MCF 10A (cell line): Measurements from ENCODE around the gene COIL. TPM values are rescaled to one million over a fixed set of nuclear protein-coding genes. Genes with fewer than 3 reads are reported as not detected.

ENCODE experiments used
- BruUV-seq: library from RNA; stranded (reverse); fragments of 400-500 nt; replicated peaks from 2 replicates; lab custom pipeline; 2021; lab: Mats Ljungman, UMichigan
- CTCF ChIA-PET: fragments of 300-600 bp; sonication (Branson Sonifier 250); formaldehyde crosslinking; extraction: SDS; loops from one replicate; lab custom pipeline; 2021; ENCODE audit warnings: antibody characterized with exemption, inconsistent platforms; lab: Yijun Ruan, JAX
- POLR2A ChIA-PET: fragments of 300-600, 350-650 bp; sonication (Branson Sonifier 250); formaldehyde crosslinking; extraction: SDS; loops from one replicate; lab custom pipeline; 2020; ENCODE audit warnings: antibody characterized with exemption, inconsistent platforms; lab: Yijun Ruan, JAX
- DNase-seq: peaks from one replicate; pipeline ENCODE4 v3.0.0-alpha.2; 2018; ENCODE audit not compliant: unreplicated experiment
- H3K27ac Mint-ChIP-seq: one replicate; pipeline ENCODE4 v1.8.0; 2022; ENCODE audit warnings: mild to moderate bottlenecking, low read depth, mixed read lengths; ENCODE audit not compliant: unreplicated experiment
- H3K27me3 Mint-ChIP-seq: one replicate; pipeline ENCODE4 v1.8.0; 2022; ENCODE audit warnings: mixed read lengths; ENCODE audit not compliant: insufficient read depth, unreplicated experiment
- H3K36me3 Mint-ChIP-seq: one replicate; pipeline ENCODE4 v1.8.0; 2022; ENCODE audit warnings: mild to moderate bottlenecking, moderate library complexity, mixed read lengths; ENCODE audit not compliant: insufficient read depth, unreplicated experiment
- H3K4me1 Mint-ChIP-seq: one replicate; pipeline ENCODE4 v1.8.0; 2022; ENCODE audit warnings: mixed read lengths; ENCODE audit not compliant: insufficient read depth, unreplicated experiment
- H3K4me3 Mint-ChIP-seq: one replicate; pipeline ENCODE4 v1.8.0; 2022; ENCODE audit warnings: mild to moderate bottlenecking, moderate library complexity, mixed read lengths; ENCODE audit not compliant: unreplicated experiment
- H3K9me3 Mint-ChIP-seq: one replicate; pipeline ENCODE4 v1.8.0; 2022; ENCODE audit warnings: mixed read lengths; ENCODE audit not compliant: unreplicated experiment
- intact Hi-C: fragments of 100-400 bp; cut with micrococcal nuclease; formaldehyde crosslinking; loops from 2 replicates; pipeline ENCODE4 v1.14.1; 2022
- total RNA-seq: library from RNA; stranded (reverse); gene quantifications from 2 replicates; pipeline ENCODE4 v1.2.3, GENCODE V29; 2022
- TF ChIP-seq, protein P1 (sequence below): fragments of 200-600 bp; IDR thresholded peaks from one replicate; pipeline ENCODE4 v1.8.0; 2022; ENCODE audit warnings: antibody characterized with exemption, mild to moderate bottlenecking; ENCODE audit not compliant: unreplicated experiment

COIL gene
- total RNA-seq, 1 experiment from 2014 or later: 15.4 TPM

DNA sequence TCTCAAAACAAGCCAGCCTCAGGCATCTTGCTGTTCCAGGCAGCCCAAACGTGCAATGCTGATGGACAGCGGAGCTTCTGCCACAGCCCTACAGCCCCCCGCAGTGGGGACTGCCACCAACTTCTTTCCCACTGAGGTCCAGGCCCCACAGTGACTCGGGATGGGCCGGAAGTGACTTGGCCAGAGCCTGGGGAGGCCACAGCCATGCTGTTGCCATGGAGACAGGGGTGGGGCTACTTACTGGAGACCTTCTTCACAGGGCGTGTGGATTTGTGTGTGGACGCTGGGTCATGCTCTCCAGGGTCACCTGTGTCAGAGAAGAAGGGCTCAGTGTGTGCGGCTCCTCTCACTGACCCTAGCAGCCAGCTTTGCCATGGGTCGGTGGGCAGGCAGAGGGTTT is 62.0 kb downstream of the COIL start:
- no peak for DNase-seq
- Mint-ChIP-seq H3K27ac (peak overlapping the region; percentile 21), H3K4me1 (peaks cover 19% of the 10 kb centered on the region), H3K9me3 (no peaks in the 10 kb centered on the region), H3K36me3 (peaks cover 89% of the 10 kb centered on the region), H3K4me3 (no peak overlapping the region), H3K27me3 (no peaks in the 10 kb centered on the region)
- ChIA-PET POLR2A (interaction anchor here (0.8 kb wide), 1 partner anchor 13 kb away, joined by 3 read pairs; no protein-coding TSS in a partner anchor), CTCF (interaction anchor here (0.6 kb wide), 1 partner anchor 13 kb away, joined by 3 read pairs; no protein-coding TSS in a partner anchor)
- no TSS peak for BruUV-seq
- TF ChIP-seq, protein P1, sequence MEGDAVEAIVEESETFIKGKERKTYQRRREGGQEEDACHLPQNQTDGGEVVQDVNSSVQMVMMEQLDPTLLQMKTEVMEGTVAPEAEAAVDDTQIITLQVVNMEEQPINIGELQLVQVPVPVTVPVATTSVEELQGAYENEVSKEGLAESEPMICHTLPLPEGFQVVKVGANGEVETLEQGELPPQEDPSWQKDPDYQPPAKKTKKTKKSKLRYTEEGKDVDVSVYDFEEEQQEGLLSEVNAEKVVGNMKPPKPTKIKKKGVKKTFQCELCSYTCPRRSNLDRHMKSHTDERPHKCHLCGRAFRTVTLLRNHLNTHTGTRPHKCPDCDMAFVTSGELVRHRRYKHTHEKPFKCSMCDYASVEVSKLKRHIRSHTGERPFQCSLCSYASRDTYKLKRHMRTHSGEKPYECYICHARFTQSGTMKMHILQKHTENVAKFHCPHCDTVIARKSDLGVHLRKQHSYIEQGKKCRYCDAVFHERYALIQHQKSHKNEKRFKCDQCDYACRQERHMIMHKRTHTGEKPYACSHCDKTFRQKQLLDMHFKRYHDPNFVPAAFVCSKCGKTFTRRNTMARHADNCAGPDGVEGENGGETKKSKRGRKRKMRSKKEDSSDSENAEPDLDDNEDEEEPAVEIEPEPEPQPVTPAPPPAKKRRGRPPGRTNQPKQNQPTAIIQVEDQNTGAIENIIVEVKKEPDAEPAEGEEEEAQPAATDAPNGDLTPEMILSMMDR: no peak
- intact Hi-C loops: no loop called here

DNA sequence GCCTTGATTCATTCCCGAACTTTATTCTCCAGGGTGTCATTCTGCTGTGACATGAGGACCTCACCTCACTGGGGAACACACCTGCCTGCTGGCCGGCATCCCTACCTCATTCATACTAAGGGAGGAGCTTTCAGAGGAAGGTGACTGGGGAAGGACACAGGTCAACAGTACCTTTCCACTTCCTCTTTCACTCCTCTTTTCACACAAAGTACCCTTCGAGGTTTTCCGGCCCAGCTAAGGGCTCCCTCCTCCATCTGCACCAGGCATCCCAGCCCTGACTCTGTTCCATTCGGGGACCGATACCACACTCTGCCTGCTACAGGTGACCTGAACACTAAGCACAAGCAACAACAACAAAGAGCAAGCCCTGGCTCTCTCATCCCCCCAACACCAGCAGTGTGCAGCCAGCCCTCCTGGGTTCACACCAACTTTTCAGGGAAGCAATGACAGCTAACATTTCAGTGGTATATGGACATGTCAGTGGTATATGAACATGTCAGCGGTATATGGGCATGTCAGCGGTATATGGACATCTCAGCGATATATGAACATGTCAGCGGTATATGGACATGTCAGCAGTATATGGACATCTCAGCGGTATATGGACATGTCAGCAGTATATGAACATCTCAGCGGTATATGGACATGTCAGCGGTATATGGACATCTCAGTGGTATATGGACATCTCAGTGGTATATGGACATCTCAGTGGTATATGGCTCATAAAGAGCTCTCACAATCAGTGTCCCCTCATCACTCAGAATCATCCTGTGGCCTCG is 63.0 kb downstream of the COIL start:
- intact Hi-C loops: no loop called here
- TF ChIP-seq, protein P1: no peak
- peaks cover 96% of the 10 kb centered on the region for H3K36me3 Mint-ChIP-seq
- ChIA-PET POLR2A (interaction anchor here (0.6 kb wide), 1 partner anchor 413 kb away, joined by 3 read pairs; no protein-coding TSS in a partner anchor), CTCF (interaction anchor here (0.9 kb wide), 1 partner anchor 79 kb away, joined by 3 read pairs; no protein-coding TSS in a partner anchor)
- peaks cover 19% of the 10 kb centered on the region for H3K4me1 Mint-ChIP-seq
- peaks cover under 1% of the 10 kb centered on the region for H3K9me3 Mint-ChIP-seq
- BruUV-seq: no TSS peak
- no peak for DNase-seq
- peak overlapping the region; percentile 21 for H3K27ac Mint-ChIP-seq
- H3K4me3 Mint-ChIP-seq: no peak overlapping the region
- H3K27me3 Mint-ChIP-seq: no peaks in the 10 kb centered on the region

DNA sequence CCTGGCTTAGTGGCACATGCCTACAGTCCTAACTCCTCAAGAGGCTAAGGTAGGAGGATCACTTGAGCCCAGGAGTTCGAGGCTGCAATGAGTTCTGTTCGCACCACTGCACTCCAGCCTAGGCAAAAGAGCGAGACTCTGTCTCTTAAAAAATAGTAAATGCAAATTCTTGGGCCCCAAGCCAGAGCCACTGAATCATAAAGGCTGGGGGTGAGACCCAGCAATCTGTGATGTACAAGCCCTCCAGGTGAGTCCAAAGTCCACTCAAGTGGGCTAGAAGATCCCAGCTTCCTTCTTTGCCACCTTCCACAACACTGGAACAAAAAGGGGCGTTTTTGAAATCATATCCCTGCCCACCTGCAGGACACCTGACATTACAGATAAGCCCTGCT is 63.9 kb downstream of the COIL start:
- CTCF ChIA-PET: interaction anchor here (0.6 kb wide), 1 partner anchor 13 kb away, joined by 4 read pairs; no protein-coding TSS in a partner anchor
- intact Hi-C loops: no loop called here

More for the DNA sequence above, 63.9 kb downstream of the COIL start:
- TF ChIP-seq, protein P1: no peak
- POLR2A ChIA-PET: no interaction called here
- peak overlapping the region; percentile 21 for H3K27ac Mint-ChIP-seq
- peaks cover 9% of the 10 kb centered on the region for H3K9me3 Mint-ChIP-seq
- no peak for DNase-seq
- no peaks in the 10 kb centered on the region for H3K27me3 Mint-ChIP-seq
- H3K4me3 Mint-ChIP-seq: no peak overlapping the region
- peaks cover 98% of the 10 kb centered on the region for H3K36me3 Mint-ChIP-seq
- peaks cover 10% of the 10 kb centered on the region for H3K4me1 Mint-ChIP-seq
- no TSS peak for BruUV-seq
